H1 (cell line): Measurements from ENCODE around the gene SCNN1G. TPM values are rescaled to one million over a fixed set of nuclear protein-coding genes. Genes with fewer than 3 reads are reported as not detected.

Experiments used
- CTCF ChIA-PET: fragments of 300-600 bp; sonication (Branson Sonifier 250); formaldehyde crosslinking; loops from one replicate; lab custom pipeline; 2021; ENCODE audit not compliant: partially characterized antibody; lab: Charles Lee
- POLR2A ChIA-PET: fragments of 300-600 bp; sonication (Branson Sonifier 250); formaldehyde crosslinking; loops from one replicate; lab custom pipeline; 2021; ENCODE audit warnings: inconsistent platforms; ENCODE audit not compliant: partially characterized antibody; lab: Charles Lee
- DNase-seq, 2 experiments: peaks; one replicate each; pipeline versions ENCODE4 v3.0.0 to v3.0.0-alpha.2; 2010 to 2022; ENCODE audit warnings: low spot score in 2 of 2, low read depth in 1 of 2, mixed read lengths in 1 of 2
- FAIRE-seq: peaks from 2 replicates; lab custom pipeline; 2011; peaks lifted over from hg19 to GRCh38; lab: Jason Lieb, UNC
- H2AFZ ChIP-seq: 2 replicates; pipeline ENCODE4 v1.8.1; 2012; ENCODE audit warnings: low read length, inconsistent platforms
- H2AK5ac ChIP-seq: 2 replicates; pipeline ENCODE4 v1.6.1; 2013; ENCODE audit warnings: low read depth, low read length
- H2BK120ac ChIP-seq: replicated peaks from 2 replicates; pipeline ENCODE3; 2013; ENCODE audit warnings: low read depth, low read length, inconsistent platforms
- H2BK12ac ChIP-seq: 2 replicates; pipeline ENCODE4 v1.6.1; 2013; ENCODE audit warnings: low read depth, low read length
- H2BK15ac ChIP-seq: 2 replicates; pipeline ENCODE4 v1.6.1; 2013; ENCODE audit warnings: low read length
- H2BK20ac ChIP-seq: 2 replicates; pipeline ENCODE4 v1.6.1; 2013; ENCODE audit warnings: low read length
- H2BK5ac ChIP-seq: 2 replicates; pipeline ENCODE4 v1.6.1; 2013; ENCODE audit warnings: low read depth, low read length
- H3K14ac ChIP-seq: 2 replicates; pipeline ENCODE4 v1.6.1; 2013; ENCODE audit warnings: inconsistent platforms; ENCODE audit not compliant: insufficient read length
- H3K18ac ChIP-seq: 2 replicates; pipeline ENCODE4 v1.6.1; 2013; ENCODE audit warnings: low read length; ENCODE audit errors: extremely low read depth
- H3K23ac ChIP-seq: 2 replicates; pipeline ENCODE4 v1.6.1; 2013; ENCODE audit warnings: inconsistent platforms; ENCODE audit not compliant: insufficient read length
- H3K23me2 ChIP-seq: 2 replicates; pipeline ENCODE4 v1.6.1; 2013; ENCODE audit warnings: low read depth, low read length
- H3K27ac ChIP-seq: 2 replicates; pipeline ENCODE4 v1.6.1; 2011; ENCODE audit warnings: low read depth, low read length, inconsistent platforms
- H3K27me3 ChIP-seq, 4 experiments: replicated peaks in 1 of 4; 1 replicate in 1 of 4; 2 replicates in 3 of 4; pipeline versions ENCODE4 v1.6.1 to v1.8.1; 2011 to 2013; ENCODE audit warnings: low read length in 3 of 4, mild to moderate bottlenecking in 3 of 4, inconsistent platforms in 2 of 4, mixed read lengths in 2 of 4, moderate library complexity in 1 of 4; ENCODE audit not compliant: control insufficient read depth in 3 of 4, insufficient read depth in 3 of 4; ENCODE audit errors: extremely low read depth in 1 of 4
- H3K36me3 ChIP-seq, 4 experiments: 2 replicates each; pipeline versions ENCODE4 v1.6.1 to v1.8.1; 2011 to 2013; ENCODE audit warnings: mild to moderate bottlenecking in 4 of 4, low read length in 3 of 4, moderate library complexity in 2 of 4, control low read depth in 1 of 4, inconsistent platforms in 1 of 4; ENCODE audit not compliant: insufficient read depth in 4 of 4, control insufficient read depth in 2 of 4
- H3K4ac ChIP-seq: replicated peaks from 2 replicates; pipeline ENCODE3; 2013; ENCODE audit warnings: low read length, low read depth, mixed read lengths, inconsistent platforms; ENCODE audit not compliant: insufficient read length
- H3K4me1 ChIP-seq, 4 experiments: replicated peaks in 1 of 4; 1 replicate in 1 of 4; 2 replicates in 3 of 4; pipeline versions ENCODE4 v1.6.1 to v1.8.1; 2011 to 2013; ENCODE audit warnings: low read length in 3 of 4, inconsistent platforms in 2 of 4, mixed read lengths in 1 of 4; ENCODE audit not compliant: insufficient read depth in 4 of 4, control insufficient read depth in 3 of 4
- H3K4me2 ChIP-seq, 2 experiments: 2 replicates each; pipeline versions ENCODE4 v1.6.1 to v1.8.1; 2011 to 2013; ENCODE audit warnings: low read depth in 2 of 2, low read length in 2 of 2, control low read depth in 1 of 2, inconsistent platforms in 1 of 2, mild to moderate bottlenecking in 1 of 2; ENCODE audit not compliant: insufficient read depth in 1 of 2
- H3K4me3 ChIP-seq, 4 experiments: fragments of 200-600, 300-600 bp in 1 of 4; sonication (generic), shearing (Covaris generic), sonication (Bioruptor Twin) in 1 of 4; 2 replicates each; pipeline versions ENCODE4 v1.5.1 to v1.8.1; 2011 to 2016; ENCODE audit warnings: low read length in 4 of 4, low read depth in 3 of 4, control low read depth in 2 of 4, inconsistent platforms in 2 of 4, mild to moderate bottlenecking in 2 of 4, mixed read lengths in 1 of 4, moderate library complexity in 1 of 4; ENCODE audit not compliant: insufficient read depth in 2 of 4; ENCODE audit errors: extremely low read depth in 1 of 4
- H3K56ac ChIP-seq: replicated peaks from 2 replicates; pipeline ENCODE3; 2013; ENCODE audit warnings: low read depth, mild to moderate bottlenecking, mixed read lengths, low read length, inconsistent platforms; ENCODE audit not compliant: insufficient read length
- H3K79me1 ChIP-seq: 2 replicates; pipeline ENCODE4 v1.6.1; 2013; ENCODE audit warnings: low read depth, low read length, control low read depth
- H3K79me2 ChIP-seq, 2 experiments: 2 replicates each; pipeline versions ENCODE4 v1.6.1 to v1.8.1; 2012 to 2013; ENCODE audit warnings: low read length in 2 of 2, mild to moderate bottlenecking in 2 of 2, inconsistent platforms in 1 of 2; ENCODE audit not compliant: insufficient read depth in 2 of 2, control insufficient read depth in 1 of 2
- H3K9ac ChIP-seq, 4 experiments: replicated peaks in 1 of 4; 1 replicate in 1 of 4; 2 replicates in 3 of 4; pipeline versions ENCODE4 v1.6.1 to v1.8.1; 2011 to 2013; ENCODE audit warnings: low read depth in 3 of 4, low read length in 3 of 4, control low read depth in 2 of 4, mild to moderate bottlenecking in 2 of 4, moderate library complexity in 2 of 4, inconsistent platforms in 1 of 4; ENCODE audit errors: extremely low read depth in 1 of 4
- H3K9me3 ChIP-seq, 2 experiments: 2 replicates each; pipeline versions ENCODE4 v1.6.1 to v1.8.1; 2012 to 2013; ENCODE audit warnings: mild to moderate bottlenecking in 2 of 2, moderate library complexity in 2 of 2, control low read depth in 1 of 2, inconsistent platforms in 1 of 2, low read depth in 1 of 2, low read length in 1 of 2, mixed read lengths in 1 of 2; ENCODE audit not compliant: insufficient read depth in 2 of 2
- H4K20me1 ChIP-seq, 2 experiments: replicated peaks in 1 of 2; 2 replicates each; pipeline versions ENCODE3 to v1.8.1; 2011 to 2013; ENCODE audit warnings: inconsistent platforms in 2 of 2, low read length in 2 of 2, mild to moderate bottlenecking in 1 of 2; ENCODE audit not compliant: insufficient read depth in 2 of 2, control insufficient read depth in 1 of 2
- H4K5ac ChIP-seq: 2 replicates; pipeline ENCODE4 v1.6.1; 2013; ENCODE audit warnings: low read length, low read depth, mixed read lengths, inconsistent platforms; ENCODE audit not compliant: insufficient read length
- H4K8ac ChIP-seq: 2 replicates; pipeline ENCODE4 v1.8.0; 2013; ENCODE audit warnings: mild to moderate bottlenecking, moderate library complexity, low read length, inconsistent platforms; ENCODE audit not compliant: insufficient read depth; ENCODE audit errors: extremely low read depth
- H4K91ac ChIP-seq: replicated peaks from 2 replicates; pipeline ENCODE3; 2013; ENCODE audit warnings: low read length, mixed read lengths, inconsistent platforms; ENCODE audit not compliant: insufficient read length
- BACH1 ChIP-seq: IDR thresholded peaks from 2 replicates; pipeline ENCODE4 v1.6.1; 2012; ENCODE audit warnings: low read length, improper control_type of control experiment
- BCL11A ChIP-seq, 2 experiments: IDR thresholded peaks; one replicate each; pipeline ENCODE4 v1.6.1; 2011; ENCODE audit warnings: low read depth in 2 of 2, low read length in 2 of 2, mild to moderate bottlenecking in 2 of 2
- CEBPB ChIP-seq: IDR thresholded peaks from 2 replicates; pipeline ENCODE4 v1.6.1; 2012; ENCODE audit warnings: low read depth, low read length
- EP300 ChIP-seq, 2 experiments: IDR thresholded peaks; 1 replicate in 1 of 2; 2 replicates in 1 of 2; pipeline ENCODE4 v1.6.1; 2011 to 2012; ENCODE audit warnings: low read depth in 2 of 2, low read length in 2 of 2, mild to moderate bottlenecking in 2 of 2, borderline replicate concordance in 1 of 2, inconsistent platforms in 1 of 2, moderate library complexity in 1 of 2
- RAD21 ChIP-seq, 2 experiments: IDR thresholded peaks in 1 of 2; conservative IDR thresholded peaks in 1 of 2; 2 replicates each; pipeline ENCODE4 v1.6.1; 2011; ENCODE audit warnings: low read depth in 2 of 2, low read length in 2 of 2, improper control_type of control experiment in 1 of 2, inconsistent platforms in 1 of 2, mild to moderate bottlenecking in 1 of 2, moderate library complexity in 1 of 2
- RFX5 ChIP-seq: IDR thresholded peaks from 2 replicates; pipeline ENCODE4 v1.6.1; 2011; ENCODE audit warnings: low read depth, low read length, improper control_type of control experiment, borderline replicate concordance
- WGBS, 2 experiments: shearing (Covaris generic) in 1 of 2; methylation state at CpG; one replicate each; pipeline versions ENCODE4 v1.1.6 to v1.1.7; 2013 to 2015; ENCODE audit warnings: low lambda C conversion rate in 2 of 2, mixed read lengths in 2 of 2, inconsistent platforms in 1 of 2, low coverage in 1 of 2, missing lambda C conversion rate in 1 of 2; ENCODE audit not compliant: insufficient replicate concordance in 2 of 2, insufficient coverage in 1 of 2, insufficient read length in 1 of 2; ENCODE audit errors: extremely low coverage in 1 of 2, missing lambda C conversion rate in 1 of 2; 5-methylcytosine and 5-hydroxymethylcytosine counted together
- polyA plus RNA-seq, 7 experiments: library from polyadenylated mRNA; depleted of rRNA in 3 of 7; stranded (reverse) in 5 of 7; unstranded in 2 of 7; fragments of >200 nt in 5 of 7; fragments of 200-250 nt in 2 of 7; gene quantifications; 1 replicate in 5 of 7; 2 replicates in 1 of 7; 4 replicates in 1 of 7; pipeline versions ENCODE4 v1.2.1 to v1.2.3, GENCODE V29; 2011 to 2013; ENCODE audit warnings: missing spikeins in 2 of 7, mixed read lengths in 2 of 7
- total RNA-seq: library from RNA; stranded (reverse); fragmentation: NEBNext Ultra II Directional; extraction: Animal tissue kit (Norgen Biotek cat#: 25700); gene quantifications from 2 replicates; pipeline ENCODE4 v1.2.1, GENCODE V29; 2021

The SCNN1G gene
- total and polyA plus RNA-seq, 2 of the 8 experiments (the other 6 are each of a cell fraction or from before 2014, with no cell fraction given) = 0.73 to 1.1 TPM

DNA sequence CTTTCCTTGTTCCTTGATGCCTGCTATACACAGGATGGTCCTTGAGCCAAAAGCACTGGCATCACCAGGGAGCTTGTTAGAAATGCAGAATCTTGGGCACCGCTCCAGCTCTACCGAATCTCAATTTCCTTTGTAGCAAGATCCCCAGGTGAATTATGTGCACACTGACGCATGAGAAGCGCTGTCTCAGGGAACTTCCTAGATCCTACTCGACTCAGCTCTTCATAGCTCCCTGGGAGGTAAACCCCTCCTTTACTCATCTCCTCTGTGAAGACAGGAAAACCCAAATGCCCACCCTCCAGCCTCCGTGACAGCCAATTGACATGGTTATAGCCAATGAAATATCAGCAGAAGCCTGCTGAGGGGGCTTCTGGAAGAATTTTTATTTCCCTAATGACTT, 37.4 kb upstream of the SCNN1G start:
- H4K8ac ChIP-seq = no peak overlapping the region
- no peak overlapping the region for H3K4ac ChIP-seq
- no peak overlapping the region for H2BK20ac ChIP-seq
- H2BK12ac ChIP-seq = no peak overlapping the region
- H3K14ac ChIP-seq = no peak overlapping the region
- H2BK120ac ChIP-seq = no peak overlapping the region
- no peak overlapping the region for H3K9ac ChIP-seq
- H3K36me3 ChIP-seq = no peaks in the 10 kb centered on the region
- H3K56ac ChIP-seq = no peak overlapping the region
- peaks cover 17% of the 10 kb centered on the region for H3K79me1 ChIP-seq
- H4K5ac ChIP-seq = no peak overlapping the region
- H3K27ac ChIP-seq = no peak overlapping the region
- H3K18ac ChIP-seq = no peak overlapping the region
- H3K4me1 ChIP-seq = peaks cover 8 to 18% (median 12%) of the 10 kb centered on the region in 4 experiments; a peak in 6 of 7 replicates
- peaks cover 2 to 15% of the 10 kb centered on the region in 2 experiments for H4K20me1 ChIP-seq
- no peak overlapping the region for H4K91ac ChIP-seq
- FAIRE-seq = no peak
- H2BK5ac ChIP-seq = no peak overlapping the region
- H3K4me2 ChIP-seq = peak overlapping the region; percentile 49 to 53
- peaks cover 6% of the 10 kb centered on the region for H3K23me2 ChIP-seq
- ChIA-PET POLR2A (interaction anchor here (1.3 kb wide), 1 partner anchor 26 kb away, joined by 3 read pairs; no protein-coding TSS in a partner anchor), CTCF (interaction anchor here (1.4 to 1.7 kb wide), 2 partner anchors 37 to 291 kb away, joined by 4 read pairs; partner anchors contain the start of gene SCNN1G)
- H2AK5ac ChIP-seq = peak overlapping the region; percentile 95; the same call in 1 of the 2 replicates
- TF ChIP-seq EP300 (IDR thresholded peaks at IDR 0.05; ENCODE audit: borderline replicate concordance in 1 of 2, low read depth in 2 of 2, low read length in 2 of 2) = no peak
- no peak for TF ChIP-seq CEBPB
- TF ChIP-seq RFX5 = no peak
- TF ChIP-seq BCL11A (IDR thresholded peaks at IDR 0.05; ENCODE audit: low read depth in 2 of 2, low read length in 2 of 2) = no peak
- TF ChIP-seq BACH1 = peak; percentile 43; the same call in 1 of the 2 replicates
- TF ChIP-seq RAD21 (IDR thresholded peaks at IDR 0.05 in 1 of 2, conservative IDR thresholded peaks at IDR 0.05 in 1 of 2; ENCODE audit: low read depth in 2 of 2, low read length in 2 of 2) = no peak
- 44% methylated on average over 6 of the region's 6 CpGs; no CpG with 5 or more reads in 1 of the 2 experiments for WGBS, 2 experiments
- H3K9me3 ChIP-seq = no peaks in the 10 kb centered on the region
- H2AFZ ChIP-seq = no peak overlapping the region
- peaks cover 6 to 78% of the 10 kb centered on the region in 2 experiments; a peak in 2 of 4 replicates for H3K79me2 ChIP-seq
- no peak overlapping the region for H2BK15ac ChIP-seq
- H3K4me3 ChIP-seq = peak overlapping the region in 1 of 4 experiments; percentile 36; a peak in 1 of 8 replicates
- DNase-seq = no peak
- H3K27me3 ChIP-seq = no peaks in the 10 kb centered on the region
- H3K23ac ChIP-seq = no peak overlapping the region
